ENCODE measurements around the gene STUB1. TPM values are rescaled to one million over a fixed set of nuclear protein-coding genes. Genes with fewer than 3 reads are reported as not detected.

STUB1 gene
- total RNA-seq, 1 donor from 2014 or later = 87.1 TPM

- no peaks in the 10 kb centered on the region for H3K9me3 Mint-ChIP-seq (ENCODE audit: low read depth)
- H3K4me1 Mint-ChIP-seq (ENCODE audit: low read depth) = peaks cover 11% of the 10 kb centered on the region
- H3K36me3 Mint-ChIP-seq (ENCODE audit: insufficient read depth) = peaks cover 8% of the 10 kb centered on the region
- DNase-seq (ENCODE audit: low spot score, unreplicated experiment) = no peak
- H3K4me3 Mint-ChIP-seq (ENCODE audit: low read depth) = peak overlapping the region; percentile 79
- TF ChIP-seq CTCF (IDR thresholded peaks at IDR 0.05; ENCODE audit: unreplicated experiment) = no peak
- H3K27ac Mint-ChIP-seq = peak overlapping the region; percentile 67
- no peaks in the 10 kb centered on the region for H3K27me3 Mint-ChIP-seq
Observed at GRCh38 chr16:680967-681745, 946 bp downstream of the STUB1 start.

- Mint-ChIP-seq H3K9me3 (ENCODE audit: low read depth) (no peaks in the 10 kb centered on the region), H3K4me1 (ENCODE audit: low read depth) (peaks cover 11% of the 10 kb centered on the region), H3K4me3 (ENCODE audit: low read depth) (peak overlapping the region; percentile 79), H3K27ac (peak overlapping the region; percentile 49), H3K27me3 (no peaks in the 10 kb centered on the region), H3K36me3 (ENCODE audit: insufficient read depth) (peaks cover 10% of the 10 kb centered on the region)
- TF ChIP-seq CTCF (IDR thresholded peaks at IDR 0.05; ENCODE audit: unreplicated experiment) = no peak
- no peak for DNase-seq (ENCODE audit: low spot score, unreplicated experiment)
Observed at GRCh38 chr16:681746-682427, 1.7 kb downstream of the STUB1 start.

GRCh38 chr16:682493-683395 lies 2.5 kb downstream of the STUB1 start:
- no peak for DNase-seq (ENCODE audit: low spot score, unreplicated experiment)
- Mint-ChIP-seq H3K27me3 (no peaks in the 10 kb centered on the region), H3K4me1 (ENCODE audit: low read depth) (peaks cover 11% of the 10 kb centered on the region), H3K27ac (peak overlapping the region; percentile 49), H3K9me3 (ENCODE audit: low read depth) (no peaks in the 10 kb centered on the region), H3K4me3 (ENCODE audit: low read depth) (peak overlapping the region; percentile 79), H3K36me3 (ENCODE audit: insufficient read depth) (peaks cover 10% of the 10 kb centered on the region)
- no peak for TF ChIP-seq CTCF (IDR thresholded peaks at IDR 0.05; ENCODE audit: unreplicated experiment)

- H3K4me1 Mint-ChIP-seq (ENCODE audit: low read depth) = peaks cover 11% of the 10 kb centered on the region
- no peak for TF ChIP-seq CTCF (IDR thresholded peaks at IDR 0.05; ENCODE audit: unreplicated experiment)
- peak overlapping the region; percentile 79 for H3K4me3 Mint-ChIP-seq (ENCODE audit: low read depth)
- H3K27ac Mint-ChIP-seq = peak overlapping the region; percentile 49
- H3K36me3 Mint-ChIP-seq (ENCODE audit: insufficient read depth) = peaks cover 10% of the 10 kb centered on the region
- no peaks in the 10 kb centered on the region for H3K9me3 Mint-ChIP-seq (ENCODE audit: low read depth)
- H3K27me3 Mint-ChIP-seq = no peaks in the 10 kb centered on the region
- no peak for DNase-seq (ENCODE audit: low spot score, unreplicated experiment)
Observed at GRCh38 chr16:683396-684070, 3.3 kb downstream of the STUB1 start.
